HG02588 (cell line): ENCODE data around the gene MPND.
A peak's percentile ranks its signal among the peaks of the same experiment; 100 is the strongest.

ENCODE experiments used
- ATAC-seq: cut with Tn5 transposase; IDR thresholded peaks from one replicate; pipeline ENCODE4 v1.9.1; 2021; ENCODE audit warnings: mild to moderate bottlenecking, moderate library complexity; ENCODE audit not compliant: unreplicated experiment

MPND gene

GRCh38 chr19:4400135-4400936 is 57.0 kb downstream of the MPND start, which contains the start of gene SH3GL1:
Gene SH3GL1 (minus strand): TSS chr19:4400547. CDS start chr19:4400368, 179 bp downstream.
- ATAC-seq: peak; percentile 55

GRCh38 chr19:4401769-4402170 is 58.4 kb downstream of the MPND start:
- ATAC-seq: no peak

GRCh38 chr19:4402171-4403004 is 59.0 kb downstream of the MPND start, which contains the start of gene CHAF1A:
Gene CHAF1A (plus strand): TSS chr19:4402640. CDS start chr19:4402763, 123 bp downstream.
- peak; percentile 74 for ATAC-seq

- ATAC-seq: no peak
These were observed 59.8 kb downstream of the MPND start for GRCh38 chr19:4403005-4403761.

- ATAC-seq: no peak
These were observed 62.6 kb downstream of the MPND start for GRCh38 chr19:4405977-4406376.

GRCh38 chr19:4406626-4407025 is 63.3 kb downstream of the MPND start:
- no peak for ATAC-seq

- ATAC-seq: no peak
These were observed 66.0 kb downstream of the MPND start for GRCh38 chr19:4409123-4409933.
